Ecto neural progenitor cell (in vitro differentiated cells): ENCODE measurements around the gene CROCC.

Experiments used
- DNase-seq: peaks from one replicate; pipeline ENCODE4 v3.0.0-alpha.2; 2018; ENCODE audit warnings: low spot score

Gene CROCC

GRCh38 chr1:17012775-17013490, 91.2 kb downstream of the CROCC start:
- DNase-seq: no peak

DNA sequence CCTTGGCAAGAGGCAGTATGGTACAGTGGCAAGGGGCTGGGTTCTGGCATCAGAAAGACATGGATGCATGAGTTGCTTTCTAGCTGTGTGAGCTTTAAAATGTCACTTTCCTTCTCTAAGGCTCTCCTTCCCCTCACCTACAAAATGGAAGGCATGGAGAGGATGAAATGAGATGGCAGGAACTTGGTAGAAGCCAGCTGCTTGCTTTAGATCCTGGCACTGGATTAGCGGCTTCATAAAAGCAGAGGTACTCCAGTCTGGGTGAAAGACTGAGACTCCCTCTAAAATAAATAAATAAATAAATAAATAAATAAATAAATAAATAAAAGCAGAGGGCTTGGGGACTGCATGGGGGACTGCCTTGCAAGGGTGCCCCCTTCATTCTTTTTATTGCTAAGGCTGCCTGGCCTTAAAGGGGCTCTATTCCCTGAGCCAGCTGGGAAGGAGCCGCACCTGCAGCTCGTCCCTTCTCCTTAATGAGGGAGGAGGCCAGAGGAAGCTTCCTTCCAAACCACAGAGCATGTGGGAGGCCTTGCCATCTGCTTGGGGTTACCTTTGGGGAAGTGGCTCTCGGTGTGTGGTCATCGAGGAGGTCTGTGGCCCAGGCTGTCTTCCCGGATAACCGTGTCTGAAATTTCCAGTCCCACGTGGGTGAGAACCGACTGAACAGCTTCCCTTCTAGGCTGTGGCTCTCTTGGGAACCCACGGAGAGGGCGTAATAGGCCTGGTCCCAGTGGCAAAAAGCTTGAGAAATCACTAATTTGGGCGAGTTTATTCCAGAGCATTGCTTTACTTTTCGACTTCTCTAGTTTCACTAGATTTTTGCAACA, 92.0 kb downstream of the CROCC start:
- DNase-seq: no peak

DNA sequence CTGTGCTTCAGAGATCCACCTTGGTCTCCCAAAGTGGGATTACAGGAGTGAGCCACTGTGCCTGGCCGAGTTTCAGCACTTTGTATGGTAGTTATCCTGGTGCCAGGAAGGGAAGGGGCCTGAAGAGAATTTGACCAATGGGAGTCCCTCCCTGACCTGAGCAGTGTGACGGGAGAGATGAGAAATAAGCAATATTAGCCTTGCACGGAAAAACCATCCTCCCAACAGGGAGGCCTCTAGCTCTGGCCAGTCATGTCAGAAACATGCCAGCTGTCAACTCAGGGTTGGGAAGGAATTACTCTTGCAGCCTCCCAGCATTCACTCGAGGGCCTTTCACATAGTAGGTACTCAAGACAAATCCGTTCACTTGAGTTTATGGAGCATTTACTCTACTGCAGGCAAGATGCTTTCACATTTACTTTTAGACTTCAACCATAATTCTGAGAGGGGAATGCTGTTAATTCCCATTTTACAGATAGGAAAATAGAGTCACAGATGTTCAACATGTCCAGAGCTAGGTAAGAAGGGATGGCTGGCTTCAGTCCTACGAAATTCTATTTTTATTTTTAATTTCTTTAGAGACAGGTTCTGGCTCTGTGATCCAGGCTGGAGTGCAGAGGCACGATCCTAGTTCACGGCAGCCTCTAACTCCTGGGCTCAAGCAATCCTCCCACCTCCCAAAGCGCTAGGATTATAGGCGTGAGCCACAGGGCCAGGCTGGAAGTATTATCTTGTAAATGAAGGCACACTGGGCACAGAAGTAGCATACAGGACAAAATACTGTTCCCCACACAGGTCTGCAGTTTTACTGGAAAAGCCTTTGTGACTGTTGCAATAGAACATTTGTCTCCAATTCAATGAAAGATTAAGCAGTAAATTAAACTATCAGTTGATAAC, 93.2 kb downstream of the CROCC start:
- DNase-seq: no peak

DNA sequence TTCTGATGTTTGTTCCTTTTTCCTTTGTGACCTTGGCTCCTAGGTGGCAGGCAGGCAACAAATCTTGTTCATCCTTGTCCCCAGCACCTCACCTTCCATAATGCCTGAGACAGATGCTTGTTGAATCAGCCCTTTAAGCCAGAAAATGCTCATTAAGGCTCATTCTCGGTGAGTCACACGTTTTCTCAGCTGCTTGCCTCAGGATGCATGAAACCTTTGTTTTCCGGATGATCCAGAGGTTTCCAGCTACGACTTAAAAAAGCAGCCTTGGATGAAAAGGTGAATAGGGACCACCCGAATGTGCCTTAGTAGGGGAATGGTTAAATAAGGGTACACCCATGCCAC, 94.6 kb downstream of the CROCC start:
- no peak for DNase-seq

DNA sequence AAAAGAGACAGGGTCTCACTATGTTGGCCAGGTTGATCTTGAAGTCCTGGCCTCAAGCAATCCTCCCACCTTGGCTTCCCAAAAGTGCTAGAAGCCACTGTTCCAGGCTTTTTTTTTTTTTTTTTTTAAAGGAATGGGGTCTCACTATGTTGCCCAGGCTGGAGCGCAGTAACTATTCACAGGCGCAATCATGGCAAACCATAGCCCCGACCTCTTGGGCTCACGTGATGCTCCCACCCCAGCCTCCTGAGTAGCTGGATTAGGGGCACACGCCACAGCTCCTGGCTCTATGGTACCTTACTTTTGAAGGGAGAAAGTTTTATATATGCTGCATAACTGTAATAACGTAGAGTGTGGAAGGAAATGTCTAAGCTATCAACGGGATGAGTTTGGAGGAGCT, 95.7 kb downstream of the CROCC start:
- DNase-seq: no peak

- DNase-seq: no peak
These were observed 97.1 kb downstream of the CROCC start for GRCh38 chr1:17018849-17019248.

- DNase-seq: no peak
These were observed 98.8 kb downstream of the CROCC start for GRCh38 chr1:17020502-17020901.

DNA sequence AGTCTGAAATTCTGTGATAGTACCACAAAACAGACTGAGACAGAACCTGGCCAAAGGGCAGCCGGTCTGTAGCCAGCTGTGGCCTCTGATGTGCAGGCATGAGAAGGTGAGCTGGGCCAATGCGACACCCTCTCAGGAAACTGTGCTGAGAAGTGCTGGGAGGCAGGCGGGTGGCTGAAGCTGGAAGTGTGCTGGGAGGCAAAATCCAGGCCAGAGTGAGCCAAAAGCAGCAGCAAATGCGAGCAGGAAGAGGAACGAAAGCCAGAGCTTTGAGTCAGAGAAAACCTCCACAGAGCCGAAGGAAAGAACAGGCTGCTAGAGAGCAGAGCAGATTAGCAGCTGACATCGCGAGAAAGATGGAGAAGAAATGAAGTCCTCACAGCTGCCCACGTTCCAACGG, 100.2 kb downstream of the CROCC start:
- DNase-seq: no peak
